CD4-positive, alpha-beta T cell treated with Interleukin-4 for 4 hours (primary cell): ENCODE measurements around the gene ALB.

Experiments
- DNase-seq: peaks from one replicate; pipeline ENCODE4 v3.0.0-alpha.2; 2020

The ALB gene

GRCh38 chr4:73432169-73433000 is 28.3 kb downstream of the ALB start:
- DNase-seq = no peak

GRCh38 chr4:73433140-73433539 is 29.1 kb downstream of the ALB start:
- no peak for DNase-seq

GRCh38 chr4:73434311-73434710 is 30.2 kb downstream of the ALB start:
- DNase-seq = no peak

- no peak for DNase-seq
Measured at GRCh38 chr4:73435984-73436383, 31.9 kb downstream of the ALB start, which contains the start of gene AFP. AFP (plus strand) TSS chr4:73436221; CDS start chr4:73436263, 42 bp downstream.

GRCh38 chr4:73436674-73437557 is 32.8 kb downstream of the ALB start:
- DNase-seq = no peak

DNA sequence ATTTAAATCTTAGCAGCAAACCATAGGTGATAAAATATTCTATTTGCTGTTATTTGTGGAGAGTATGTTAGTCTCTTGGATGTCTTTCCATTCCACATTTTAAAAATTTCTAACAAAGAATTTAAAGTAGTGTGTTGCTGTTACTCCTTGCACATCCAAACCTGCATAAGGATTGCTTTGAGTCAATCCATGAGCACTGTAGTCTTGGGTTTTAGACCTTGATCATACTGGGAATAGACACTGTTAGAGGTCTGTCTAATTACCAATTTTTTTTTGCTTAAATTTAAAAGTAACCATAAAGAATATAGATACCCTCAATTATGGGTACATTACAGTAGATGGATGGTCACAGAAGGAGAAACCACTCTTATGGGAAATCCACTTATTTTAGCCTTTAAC is 33.5 kb downstream of the ALB start:
- no peak for DNase-seq

DNA sequence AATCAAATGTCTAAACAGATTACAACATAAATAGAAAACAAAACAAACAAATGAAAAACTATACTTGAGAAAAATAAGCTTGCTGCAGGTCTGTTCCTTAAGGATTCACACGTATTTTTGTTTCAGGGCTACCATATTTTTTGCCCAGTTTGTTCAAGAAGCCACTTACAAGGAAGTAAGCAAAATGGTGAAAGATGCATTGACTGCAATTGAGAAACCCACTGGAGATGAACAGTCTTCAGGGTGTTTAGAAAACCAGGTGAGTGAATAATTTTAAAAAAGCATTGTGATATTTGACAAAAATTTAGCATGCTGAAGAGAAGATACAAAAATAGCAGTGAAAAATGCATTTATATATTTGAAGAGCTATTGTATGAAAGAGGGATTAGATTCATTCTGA is 34.0 kb downstream of the ALB start:
- DNase-seq = no peak

DNA sequence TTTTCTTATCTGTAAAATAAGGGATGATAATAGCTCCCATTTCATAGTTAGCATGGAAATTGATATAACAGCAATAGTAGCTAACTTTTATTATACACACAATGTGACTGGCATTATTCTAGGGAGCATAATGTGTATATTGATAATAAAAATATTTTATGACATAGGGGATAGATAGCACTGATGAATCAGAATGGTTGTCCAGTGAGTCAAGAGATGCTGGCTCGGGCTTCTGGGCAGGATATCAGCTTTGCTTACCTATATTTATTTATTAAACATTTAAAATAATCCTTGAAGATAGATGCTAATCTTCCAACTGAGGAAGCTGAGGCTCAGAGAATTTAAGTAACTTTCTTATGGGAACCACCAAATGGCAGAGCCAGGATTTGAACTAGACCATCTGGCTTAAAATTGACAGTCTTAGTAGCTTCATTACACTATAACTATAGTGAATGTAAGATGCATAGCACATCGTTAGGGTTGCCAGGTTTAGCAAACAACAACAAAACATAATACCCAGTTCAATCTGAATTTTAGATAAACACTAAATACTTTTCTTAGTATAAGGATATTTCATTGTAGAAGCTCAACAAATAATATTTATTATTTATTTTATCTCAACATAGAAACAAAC is 34.6 kb downstream of the ALB start:
- no peak for DNase-seq

DNA sequence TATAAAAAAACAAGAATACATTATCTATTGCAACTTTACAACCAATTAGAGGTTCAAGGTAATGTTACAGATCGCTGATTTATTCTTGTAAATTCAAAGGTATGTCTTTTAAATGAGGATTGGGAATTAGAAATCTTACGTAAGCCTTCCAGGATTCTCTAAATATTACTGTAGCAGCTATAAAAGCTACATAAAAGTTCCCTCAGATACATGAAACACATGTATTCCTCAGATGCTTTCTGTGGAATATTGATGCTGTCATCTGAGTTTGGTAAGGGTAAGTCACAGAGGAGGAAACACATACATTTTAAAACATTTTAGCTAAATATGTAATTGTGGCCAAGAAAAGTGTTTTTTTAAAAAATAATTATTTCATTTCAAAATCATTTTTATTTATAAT is 35.4 kb downstream of the ALB start:
- DNase-seq = no peak

- DNase-seq = no peak
Measured at GRCh38 chr4:73439991-73440390, 35.9 kb downstream of the ALB start.

DNA sequence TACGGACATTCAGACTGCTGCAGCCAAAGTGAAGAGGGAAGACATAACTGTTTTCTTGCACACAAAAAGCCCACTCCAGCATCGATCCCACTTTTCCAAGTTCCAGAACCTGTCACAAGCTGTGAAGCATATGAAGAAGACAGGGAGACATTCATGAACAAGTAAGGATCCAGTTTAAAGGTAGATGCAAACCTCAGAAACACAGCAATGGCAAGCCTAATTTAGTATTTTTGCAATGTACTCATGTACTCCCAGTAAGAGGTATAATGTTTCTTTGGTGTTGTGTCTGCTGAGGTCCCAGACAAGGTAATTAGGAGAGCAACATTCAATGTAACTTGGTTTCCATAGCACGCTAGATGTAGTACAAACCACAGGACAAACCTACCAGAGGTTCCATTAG is 36.6 kb downstream of the ALB start:
- DNase-seq = no peak

- no peak for DNase-seq
Measured at GRCh38 chr4:73442275-73442674, 38.2 kb downstream of the ALB start.

DNA sequence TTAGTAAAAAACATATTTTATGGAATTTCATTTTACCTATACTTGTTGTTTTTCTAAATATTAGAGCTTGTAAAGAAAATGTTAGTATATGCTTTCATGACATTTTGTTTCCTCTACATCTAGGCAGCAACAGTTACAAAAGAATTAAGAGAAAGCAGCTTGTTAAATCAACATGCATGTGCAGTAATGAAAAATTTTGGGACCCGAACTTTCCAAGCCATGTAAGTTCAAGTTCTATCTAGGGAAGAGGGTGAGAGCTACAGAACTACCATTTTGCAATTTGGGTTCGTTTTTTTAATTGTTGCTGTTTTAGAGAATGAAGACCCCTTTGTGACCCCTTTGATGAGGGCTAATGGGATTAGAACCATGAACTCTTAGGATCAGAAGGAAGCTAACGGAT is 39.1 kb downstream of the ALB start:
- no peak for DNase-seq

- DNase-seq = no peak
Measured at GRCh38 chr4:73445383-73446335, 41.6 kb downstream of the ALB start.

- DNase-seq = peak; percentile 22
Measured at GRCh38 chr4:73446336-73446938, 42.4 kb downstream of the ALB start.

DNA sequence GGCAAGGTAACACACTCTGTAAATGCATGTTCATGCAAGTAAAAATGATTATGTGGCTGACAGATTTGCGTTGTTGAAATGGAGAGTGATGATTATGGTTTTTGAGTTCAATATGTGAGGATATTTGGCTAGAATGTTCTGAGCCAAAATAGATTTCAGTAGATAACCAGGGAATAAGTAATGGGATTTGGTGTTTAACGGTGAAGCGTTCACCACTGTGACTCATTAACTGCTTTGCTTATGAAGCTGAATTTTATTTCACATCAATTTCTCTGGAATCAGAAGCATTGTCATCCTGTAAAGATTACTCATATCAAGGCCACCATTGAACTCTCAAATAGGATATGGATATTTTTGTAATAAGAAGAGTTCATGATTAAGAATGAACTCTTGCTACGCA is 43.6 kb downstream of the ALB start:
- no peak for DNase-seq

DNA sequence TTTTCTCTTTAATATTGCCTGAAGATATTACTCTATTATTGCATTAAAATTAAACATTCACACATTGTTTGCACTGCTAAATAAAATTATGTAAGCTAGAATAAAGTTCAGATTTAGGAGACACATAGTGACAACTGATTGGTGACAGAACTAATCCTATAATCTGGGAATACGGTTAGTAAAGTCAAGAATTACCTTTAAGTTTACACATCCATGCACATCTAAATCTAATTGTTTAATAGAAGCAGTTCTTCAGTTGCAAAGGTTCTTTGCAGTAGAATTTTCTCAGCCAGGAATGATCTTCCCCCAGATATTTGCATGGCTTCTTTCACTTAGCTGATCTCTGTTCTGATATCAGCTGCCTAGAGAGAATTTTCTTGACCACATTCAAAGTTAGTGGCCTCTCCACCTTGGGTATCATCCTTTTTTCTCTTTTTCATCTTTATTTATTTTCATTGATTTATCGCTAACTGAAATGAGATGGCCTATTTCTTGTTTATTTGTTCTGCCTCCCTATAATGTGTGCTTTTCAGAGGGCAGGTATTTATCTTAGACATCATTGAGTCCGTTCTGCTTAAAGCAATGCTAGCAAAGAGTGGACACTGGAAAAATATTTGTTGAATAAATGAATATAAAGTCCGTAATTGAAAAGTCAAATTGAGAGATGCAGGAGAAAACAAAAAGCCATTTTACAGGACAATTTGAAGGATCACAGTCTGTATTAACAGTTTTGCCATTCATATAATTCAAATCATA is 44.5 kb downstream of the ALB start:
- DNase-seq = no peak

DNA sequence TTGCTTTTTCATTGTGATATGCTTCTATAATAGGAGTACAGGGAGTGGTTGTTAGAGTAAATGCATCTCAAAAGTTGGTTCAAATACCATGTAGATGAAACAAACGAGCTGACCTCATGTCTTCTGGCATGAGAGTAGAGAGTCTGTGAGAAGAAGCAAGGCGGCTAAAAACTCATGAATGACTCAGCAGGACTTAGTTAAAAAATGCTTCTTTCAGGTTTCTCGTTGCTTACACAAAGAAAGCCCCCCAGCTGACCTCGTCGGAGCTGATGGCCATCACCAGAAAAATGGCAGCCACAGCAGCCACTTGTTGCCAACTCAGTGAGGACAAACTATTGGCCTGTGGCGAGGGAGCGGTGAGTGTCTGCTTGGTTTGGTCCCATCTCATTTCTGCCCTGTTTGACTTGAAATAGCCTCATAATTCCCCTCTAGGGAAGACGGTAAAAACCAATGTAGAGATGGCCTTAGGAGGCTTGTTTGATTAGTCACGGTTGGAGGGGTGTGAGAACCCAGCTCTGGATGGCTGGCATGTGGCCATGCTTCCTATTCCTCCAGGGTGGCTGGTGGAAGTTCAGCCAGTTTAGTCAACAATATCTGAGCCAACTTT is 46.4 kb downstream of the ALB start:
- DNase-seq = no peak

GRCh38 chr4:73451404-73451803 is 47.3 kb downstream of the ALB start:
- no peak for DNase-seq

GRCh38 chr4:73451981-73452747 is 48.1 kb downstream of the ALB start:
- no peak for DNase-seq
